Muscle of leg (tissue), 11 donors: ENCODE data around the gene PKD1L1. TPM values are rescaled to one million over a fixed set of nuclear protein-coding genes. Genes with fewer than 3 reads are reported as not detected.

Experiments used
- DNase-seq: peaks from one replicate; pipeline ENCODE4 v3.0.0; 2013
- H3K27ac ChIP-seq: one replicate; pipeline ENCODE4 v1.5.1; 2013; ENCODE audit warnings: mild to moderate bottlenecking, low read length, control low read depth
- H3K27me3 ChIP-seq: one replicate; pipeline ENCODE4 v1.6.1; 2013; ENCODE audit warnings: low read length; ENCODE audit not compliant: control insufficient read depth, insufficient read depth
- H3K36me3 ChIP-seq: one replicate; pipeline ENCODE4 v1.6.1; 2013; ENCODE audit warnings: low read length; ENCODE audit not compliant: control insufficient read depth, insufficient read depth
- H3K4me1 ChIP-seq: one replicate; pipeline ENCODE4 v1.6.1; 2013; ENCODE audit warnings: low read length; ENCODE audit not compliant: control insufficient read depth, insufficient read depth
- H3K4me3 ChIP-seq: one replicate; pipeline ENCODE4 v1.5.1; 2013; ENCODE audit warnings: low read length, control low read depth
- H3K9me3 ChIP-seq: replicated peaks from 2 replicates; pipeline ENCODE4 v1.6.1; 2013; ENCODE audit warnings: low read depth, low read length; ENCODE audit not compliant: control insufficient read depth
- WGBS: methylation state at CpG from one replicate; pipeline ENCODE4 v1.1.5; 2013; ENCODE audit warnings: missing lambda C conversion rate; ENCODE audit not compliant: insufficient coverage; 5-methylcytosine and 5-hydroxymethylcytosine counted together
- polyA plus RNA-seq, 8 donors: library from polyadenylated mRNA; unstranded; fragments of 120-200 nt; gene quantifications; one replicate each; pipeline versions ENCODE4 v1.2.1 to v1.2.3, GENCODE V29; 2013; ENCODE audit warnings: inconsistent platforms in 1 of 8, low replicate concordance in 1 of 8; ENCODE audit not compliant: insufficient read length in 8 of 8, insufficient read depth in 1 of 8
- total RNA-seq: library from RNA; stranded (reverse); fragments of 120-200 nt; gene quantifications from one replicate; pipeline ENCODE4 v1.2.4, GENCODE V29; 2013

The PKD1L1 gene
- total and polyA plus RNA-seq, 9 donors = 0.27 to 1.9 (median 0.59) TPM

DNA sequence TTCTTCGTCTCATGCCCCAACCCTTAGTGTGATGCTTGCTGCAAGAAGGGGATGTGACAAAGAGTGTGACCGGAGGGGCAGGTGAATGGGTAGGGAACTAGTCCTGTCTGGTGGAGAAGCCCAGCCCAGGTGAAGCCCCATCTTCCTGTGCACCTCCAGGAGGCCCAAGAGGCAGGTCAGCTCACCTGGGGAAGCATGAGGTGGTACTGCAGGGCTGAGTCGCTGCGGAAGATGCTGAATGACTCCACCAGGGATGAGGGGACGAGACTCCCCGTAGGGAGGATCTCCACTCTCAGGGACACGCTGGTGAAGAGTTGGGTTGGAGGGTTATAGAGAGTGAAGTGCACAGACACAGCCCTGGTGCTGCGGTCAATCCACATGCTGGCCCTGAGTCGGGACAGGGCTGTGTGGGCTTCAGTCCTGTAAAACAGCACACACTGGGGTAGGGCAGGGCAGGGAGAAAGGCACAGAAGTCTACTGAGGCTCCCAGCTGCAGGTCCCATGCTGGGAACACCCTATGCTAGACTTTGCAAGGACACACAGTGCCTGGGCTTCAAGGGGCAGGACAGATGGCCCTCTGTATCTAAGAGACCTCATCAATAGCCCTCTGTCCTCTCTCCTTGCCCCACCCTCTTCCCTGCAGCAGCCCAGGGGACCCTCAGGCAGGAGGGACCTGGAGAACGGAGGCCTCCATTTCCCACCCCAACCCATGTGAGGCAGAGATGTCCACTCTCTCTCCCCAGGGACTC, 136.5 kb downstream of the PKD1L1 start:
- no peaks in the 10 kb centered on the region for H3K27me3 ChIP-seq
- no peaks in the 10 kb centered on the region for H3K9me3 ChIP-seq
- no peak overlapping the region for H3K4me3 ChIP-seq
- H3K36me3 ChIP-seq = no peaks in the 10 kb centered on the region
- no peak overlapping the region for H3K27ac ChIP-seq
- peaks cover 6% of the 10 kb centered on the region for H3K4me1 ChIP-seq
- 87% methylated on average over 7 of the region's 10 CpGs for WGBS
- DNase-seq = no peak

- H3K9me3 ChIP-seq = no peaks in the 10 kb centered on the region
- H3K4me1 ChIP-seq = peaks cover 6% of the 10 kb centered on the region
- no peaks in the 10 kb centered on the region for H3K36me3 ChIP-seq
- no peaks in the 10 kb centered on the region for H3K27me3 ChIP-seq
- H3K27ac ChIP-seq = no peak overlapping the region
- no peak overlapping the region for H3K4me3 ChIP-seq
- 95% methylated on average over 3 of the region's 3 CpGs for WGBS
- DNase-seq = no peak
These were observed 138.9 kb downstream of the PKD1L1 start for GRCh38 chr7:47809387-47809786.

DNA sequence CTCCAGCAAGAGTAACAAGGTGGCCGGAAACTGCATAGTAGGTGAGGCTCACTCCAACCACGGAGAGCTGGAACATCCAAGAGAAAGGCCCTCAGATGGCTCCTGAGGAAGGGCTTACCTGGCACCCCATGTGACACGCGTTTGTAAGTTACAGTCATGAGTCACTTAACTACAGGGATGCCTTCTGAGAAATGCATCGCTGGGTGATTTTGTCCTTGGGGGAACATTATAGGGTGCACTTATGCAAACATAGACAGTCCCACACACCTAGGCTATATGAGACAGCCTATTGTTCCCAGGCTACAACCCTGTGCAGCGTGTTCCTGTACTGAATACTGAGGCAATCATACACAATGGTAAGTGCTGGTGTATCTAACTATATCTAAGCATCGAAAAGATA, 139.9 kb downstream of the PKD1L1 start:
- DNase-seq = no peak
- 93% methylated on average over 4 of the region's 7 CpGs for WGBS

DNA sequence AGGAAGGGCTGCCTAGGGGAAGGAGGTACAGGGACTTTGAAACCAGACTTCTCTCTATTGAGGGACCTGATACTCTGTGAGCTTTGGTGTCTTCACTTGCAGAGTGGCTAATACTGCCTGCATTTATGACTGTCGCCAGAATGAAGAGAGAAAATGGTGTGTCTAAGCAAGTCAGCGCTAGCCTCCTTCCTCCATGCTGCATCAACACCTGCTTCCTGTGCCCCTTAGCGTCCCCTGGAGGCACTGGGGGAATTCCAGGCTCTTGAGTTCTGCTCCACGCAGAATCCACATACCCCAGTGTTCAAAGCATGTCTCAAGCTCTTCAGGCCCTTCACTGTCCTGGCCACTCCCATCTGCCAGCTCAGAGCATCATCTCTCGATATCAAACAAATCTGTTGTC, 140.5 kb downstream of the PKD1L1 start:
- H3K4me3 ChIP-seq = no peak overlapping the region
- H3K4me1 ChIP-seq = peaks cover 6% of the 10 kb centered on the region
- no peaks in the 10 kb centered on the region for H3K36me3 ChIP-seq
- 67% methylated on average over 3 of the region's 5 CpGs for WGBS
- no peaks in the 10 kb centered on the region for H3K27me3 ChIP-seq
- H3K27ac ChIP-seq = no peak overlapping the region
- no peak for DNase-seq
- no peaks in the 10 kb centered on the region for H3K9me3 ChIP-seq

More for the DNA sequence above, 139.9 kb downstream of the PKD1L1 start:
- H3K36me3 ChIP-seq = no peaks in the 10 kb centered on the region
- no peak overlapping the region for H3K4me3 ChIP-seq
- no peaks in the 10 kb centered on the region for H3K9me3 ChIP-seq
- no peaks in the 10 kb centered on the region for H3K27me3 ChIP-seq
- H3K27ac ChIP-seq = no peak overlapping the region
- H3K4me1 ChIP-seq = peaks cover 6% of the 10 kb centered on the region

GRCh38 chr7:47807126-47807525, 141.1 kb downstream of the PKD1L1 start:
- WGBS = 78% methylated on average over 1 of the region's 3 CpGs
- no peak overlapping the region for H3K4me3 ChIP-seq
- no peaks in the 10 kb centered on the region for H3K36me3 ChIP-seq
- no peaks in the 10 kb centered on the region for H3K27me3 ChIP-seq
- H3K27ac ChIP-seq = no peak overlapping the region
- H3K9me3 ChIP-seq = no peaks in the 10 kb centered on the region
- H3K4me1 ChIP-seq = peaks cover 6% of the 10 kb centered on the region
- no peak for DNase-seq

DNA sequence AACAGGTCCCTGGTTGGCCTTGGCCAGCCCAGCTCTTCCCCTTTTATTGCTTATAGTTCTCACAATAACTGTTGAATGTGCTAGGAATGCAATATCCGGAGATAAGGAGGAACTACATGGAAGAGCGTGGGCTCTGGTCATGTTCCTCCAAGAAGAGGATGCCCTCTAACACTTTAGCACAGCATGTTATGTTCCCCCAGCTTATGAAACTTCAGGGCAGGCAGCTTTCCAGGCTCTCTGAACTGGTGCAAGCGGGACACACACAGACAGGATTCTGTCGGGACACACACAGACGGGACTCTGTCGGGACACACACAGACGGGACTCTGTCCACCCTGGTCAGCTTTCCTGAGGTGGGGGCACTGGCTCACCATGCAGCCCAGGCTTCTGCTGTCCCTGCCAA, 141.6 kb downstream of the PKD1L1 start:
- H3K4me1 ChIP-seq = peaks cover 6% of the 10 kb centered on the region
- DNase-seq = peak; percentile 44
- WGBS = 53% methylated on average over 6 of the region's 7 CpGs
- H3K36me3 ChIP-seq = no peaks in the 10 kb centered on the region
- no peak overlapping the region for H3K27ac ChIP-seq
- H3K4me3 ChIP-seq = no peak overlapping the region
- no peaks in the 10 kb centered on the region for H3K27me3 ChIP-seq
- no peaks in the 10 kb centered on the region for H3K9me3 ChIP-seq

GRCh38 chr7:47804767-47805545, 143.3 kb downstream of the PKD1L1 start:
- no peaks in the 10 kb centered on the region for H3K9me3 ChIP-seq
- no CpG with 5 or more reads among the region's 6 CpGs for WGBS
- no peak overlapping the region for H3K4me3 ChIP-seq
- H3K4me1 ChIP-seq = peaks cover 6% of the 10 kb centered on the region
- DNase-seq = no peak
- H3K27ac ChIP-seq = no peak overlapping the region
- no peaks in the 10 kb centered on the region for H3K36me3 ChIP-seq
- no peaks in the 10 kb centered on the region for H3K27me3 ChIP-seq

DNA sequence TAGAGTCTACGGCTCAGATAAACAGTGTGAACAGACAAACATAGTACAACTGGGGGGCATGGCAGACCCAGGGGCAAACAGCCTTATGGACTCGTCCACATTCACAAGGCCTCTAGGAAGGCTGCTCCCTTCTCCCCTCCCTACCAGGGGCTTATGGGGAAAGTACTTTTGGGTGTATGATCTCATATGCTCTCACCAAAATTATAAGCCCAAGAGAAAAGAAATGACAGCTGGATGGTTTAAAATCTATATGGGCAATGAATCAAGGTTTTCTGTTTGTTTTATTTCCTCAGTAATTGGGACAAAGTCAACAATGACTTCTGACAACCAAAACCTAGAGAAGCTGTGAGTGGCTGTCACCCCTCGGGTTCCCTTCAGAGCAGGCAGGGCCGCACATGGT, 144.4 kb downstream of the PKD1L1 start:
- no CpG with 5 or more reads among the region's 4 CpGs for WGBS
- no peak for DNase-seq
- Histone ChIP-seq H3K36me3 (no peaks in the 10 kb centered on the region), H3K4me3 (no peak overlapping the region), H3K27ac (no peak overlapping the region), H3K4me1 (peaks cover 6% of the 10 kb centered on the region), H3K9me3 (no peaks in the 10 kb centered on the region), H3K27me3 (no peaks in the 10 kb centered on the region)

DNA sequence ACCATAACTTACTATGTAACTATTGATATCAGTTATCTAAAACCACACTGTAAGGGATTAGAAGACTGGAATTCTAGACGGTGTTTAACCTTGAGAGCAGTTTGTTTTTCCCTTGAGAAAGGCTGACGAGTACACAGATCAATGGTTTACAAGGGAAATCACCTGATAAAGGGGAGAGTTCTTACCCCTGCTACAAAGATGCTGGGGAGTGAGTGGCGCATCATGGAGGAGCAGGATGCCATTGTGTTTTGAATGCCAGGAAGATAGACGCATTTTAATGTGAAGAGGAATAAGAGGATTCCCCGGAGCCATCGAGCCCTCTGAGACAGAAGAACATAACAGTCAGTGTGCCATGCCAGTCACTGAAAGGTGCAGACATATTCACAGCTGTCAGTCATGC, 145.2 kb downstream of the PKD1L1 start:
- no peak overlapping the region for H3K4me3 ChIP-seq
- H3K27me3 ChIP-seq = no peaks in the 10 kb centered on the region
- no peaks in the 10 kb centered on the region for H3K9me3 ChIP-seq
- H3K36me3 ChIP-seq = no peaks in the 10 kb centered on the region
- 95% methylated on average over 4 of the region's 6 CpGs for WGBS
- DNase-seq = no peak
- no peak overlapping the region for H3K27ac ChIP-seq
- peaks cover 6% of the 10 kb centered on the region for H3K4me1 ChIP-seq

DNA sequence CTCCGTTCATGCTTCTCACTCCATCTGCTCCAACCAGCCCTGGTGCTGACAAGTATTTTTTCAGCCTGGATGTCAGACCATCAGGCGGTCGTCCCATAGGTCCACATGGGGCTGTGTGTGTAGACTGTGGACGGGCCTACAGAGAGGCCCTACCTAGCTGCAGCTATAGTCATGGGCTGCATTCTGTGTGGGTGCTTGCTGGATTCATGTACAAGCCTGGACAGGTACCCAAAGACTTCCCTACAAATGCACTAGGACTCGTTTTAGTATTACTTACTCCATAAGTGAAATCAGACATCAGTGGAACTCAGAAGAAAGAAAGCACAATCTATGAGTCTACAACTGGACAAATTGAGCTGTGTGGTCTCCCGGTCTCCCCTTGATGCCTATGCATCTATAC, 146.8 kb downstream of the PKD1L1 start:
- Histone ChIP-seq H3K27ac (no peak overlapping the region), H3K4me3 (no peak overlapping the region), H3K36me3 (no peaks in the 10 kb centered on the region), H3K4me1 (no peaks in the 10 kb centered on the region), H3K9me3 (no peaks in the 10 kb centered on the region), H3K27me3 (no peaks in the 10 kb centered on the region)
- 30% methylated on average over 2 of the region's 6 CpGs for WGBS
- DNase-seq = no peak
